Measurements from ENCODE around the gene ZNF597.

DNA sequence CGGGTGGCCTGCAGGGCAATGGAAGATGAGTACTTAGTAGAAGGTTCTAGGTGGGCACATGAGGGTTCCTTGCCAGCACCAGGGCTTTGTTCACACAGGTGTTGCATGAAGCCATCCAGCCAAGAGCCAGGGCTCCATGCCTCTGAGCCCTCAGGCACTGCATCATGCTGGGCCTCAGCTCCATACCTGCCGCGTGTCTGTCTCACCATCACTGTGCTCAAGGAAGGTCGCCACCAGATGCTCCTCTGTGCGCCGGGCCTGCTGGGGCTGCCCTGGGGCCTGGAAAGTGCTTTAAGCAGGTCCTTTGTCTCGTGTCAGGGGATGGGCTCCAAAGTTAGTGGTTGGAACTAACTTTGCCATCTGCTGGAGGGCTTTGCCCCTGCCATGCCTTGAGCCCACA, 26.4 kb upstream of the ZNF597 start:
- TF ChIP-seq CTCF (IDR thresholded peaks at IDR 0.05) (no peak), POLR2A (IDR thresholded peaks at IDR 0.05) (no peak)

Measured in lower leg skin (tissue), 3 donors.